ENCODE data around the gene UMPS.
"Not testable (repeated sequence)": the region's sequence is repeated elsewhere in the genome, so short reads cannot be mapped to it uniquely, and the experiment has no call there.

The UMPS gene

DNA sequence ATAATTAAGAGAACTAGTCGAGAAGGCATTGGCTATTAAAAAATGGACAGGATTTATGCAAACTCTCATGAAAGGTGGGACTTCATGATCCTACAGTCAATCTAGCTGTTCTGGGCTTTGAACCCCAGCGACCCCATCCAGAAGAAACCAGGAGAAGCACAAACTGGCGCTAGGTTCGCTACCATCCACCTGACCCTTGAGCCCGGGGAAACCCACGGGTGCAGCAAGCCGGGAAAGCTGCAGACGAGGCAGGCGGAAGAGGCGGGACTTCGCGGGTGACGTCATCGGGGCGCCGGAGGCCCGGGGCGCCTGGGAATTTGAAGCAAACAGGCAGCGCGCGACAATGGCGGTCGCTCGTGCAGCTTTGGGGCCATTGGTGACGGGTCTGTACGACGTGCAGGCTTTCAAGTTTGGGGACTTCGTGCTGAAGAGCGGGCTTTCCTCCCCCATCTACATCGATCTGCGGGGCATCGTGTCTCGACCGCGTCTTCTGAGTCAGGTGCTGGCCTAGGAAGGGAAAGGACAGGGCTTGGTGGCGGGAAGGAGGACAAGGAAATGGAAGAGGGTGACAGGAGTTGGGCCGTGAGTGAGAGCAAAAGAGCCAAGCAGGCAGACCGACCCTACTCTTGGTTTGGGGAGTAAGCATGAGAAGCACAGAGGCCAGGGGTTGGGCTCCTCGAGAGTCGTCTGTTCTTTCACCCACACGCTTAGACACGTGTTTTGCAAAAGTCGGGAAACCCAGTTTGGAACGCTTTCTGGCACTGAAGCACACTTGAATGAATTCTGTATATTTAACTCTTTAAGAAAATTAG, at the start of gene UMPS:
UMPS (plus strand) TSS at position 324 of the 812 bp plus-strand sequence; CDS start at position 344, 20 bp downstream.
- peak; percentile 73 for DNase-seq

- no peak for DNase-seq
Measured at GRCh38 chr3:124680521-124680920, 49.7 kb upstream of the UMPS start.

DNA sequence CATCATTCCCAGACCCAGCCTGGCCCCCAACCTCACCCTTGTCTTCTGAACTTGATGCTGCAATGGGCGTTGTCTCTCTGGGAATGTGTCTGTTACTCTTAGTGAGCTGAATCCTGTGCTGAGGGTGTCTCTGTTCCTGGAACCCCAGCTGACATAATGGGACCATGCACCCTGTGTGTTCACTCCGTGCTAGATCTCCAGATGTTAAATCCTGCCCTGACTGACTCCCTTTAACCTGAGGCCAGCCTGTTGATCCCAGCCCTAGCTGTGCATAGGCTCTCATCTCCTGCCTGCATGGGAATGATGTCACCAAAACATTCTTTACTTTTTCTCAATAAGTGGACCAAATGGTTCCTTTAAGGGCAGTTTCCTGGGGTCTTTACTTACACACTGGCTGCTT, 48.0 kb upstream of the UMPS start:
- no peak for DNase-seq

- DNase-seq: no peak
Measured at GRCh38 chr3:124684459-124684858, 45.8 kb upstream of the UMPS start.

DNA sequence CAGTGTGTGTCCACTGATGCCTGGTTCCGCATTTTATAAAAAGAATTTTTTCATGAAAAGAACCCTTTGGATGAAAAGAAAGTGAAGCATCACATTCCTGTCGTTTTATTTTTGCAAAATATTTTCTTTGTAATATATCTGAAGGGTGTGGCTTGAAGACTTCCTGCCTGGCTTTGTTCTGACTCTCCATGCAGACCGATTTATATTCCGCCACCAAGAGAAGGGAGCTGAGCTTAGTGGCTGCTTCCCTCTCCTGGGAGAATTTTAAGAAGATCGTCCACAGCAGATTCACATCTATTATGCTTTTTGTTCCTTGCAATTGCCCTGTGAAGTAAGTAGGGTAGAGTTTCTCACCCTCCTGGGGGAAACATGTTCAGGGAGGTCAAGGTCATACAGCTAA, 45.2 kb upstream of the UMPS start:
- no peak for DNase-seq

- DNase-seq: no peak
Measured at GRCh38 chr3:124685481-124685880, 44.8 kb upstream of the UMPS start.

DNA sequence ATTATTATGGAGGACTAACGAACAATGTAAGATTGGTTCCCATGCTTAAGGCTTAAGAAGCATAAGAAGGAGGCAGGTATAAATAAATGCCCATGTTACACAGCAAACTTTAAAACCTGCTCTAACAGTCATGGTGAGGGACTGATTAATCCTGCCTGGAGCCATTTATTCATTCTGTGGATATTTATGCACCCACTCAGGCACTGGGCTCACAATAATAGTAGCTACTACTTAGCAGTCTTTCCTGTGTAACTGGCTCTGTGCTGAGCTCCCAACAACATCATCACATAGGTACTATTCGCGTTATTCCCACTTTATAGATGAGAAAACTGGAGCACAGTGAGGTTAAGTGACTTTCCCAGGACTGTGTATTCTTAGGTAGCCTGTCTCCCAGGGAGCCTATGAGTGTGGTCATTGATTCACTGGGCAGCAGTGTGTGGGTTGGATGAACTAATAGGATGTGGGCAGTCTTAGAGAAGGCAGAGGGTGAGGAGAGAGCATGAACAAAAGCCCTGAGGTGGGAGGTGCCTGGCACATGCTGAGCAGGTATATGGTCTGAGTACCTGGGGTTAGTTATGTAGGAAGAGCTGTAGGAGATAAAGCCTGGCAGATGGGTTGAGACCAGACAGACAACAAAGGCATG, 44.1 kb upstream of the UMPS start:
- peak; percentile 34 for DNase-seq

- peak; percentile 69 for DNase-seq
Measured at GRCh38 chr3:124688581-124689454, 41.4 kb upstream of the UMPS start.

DNA sequence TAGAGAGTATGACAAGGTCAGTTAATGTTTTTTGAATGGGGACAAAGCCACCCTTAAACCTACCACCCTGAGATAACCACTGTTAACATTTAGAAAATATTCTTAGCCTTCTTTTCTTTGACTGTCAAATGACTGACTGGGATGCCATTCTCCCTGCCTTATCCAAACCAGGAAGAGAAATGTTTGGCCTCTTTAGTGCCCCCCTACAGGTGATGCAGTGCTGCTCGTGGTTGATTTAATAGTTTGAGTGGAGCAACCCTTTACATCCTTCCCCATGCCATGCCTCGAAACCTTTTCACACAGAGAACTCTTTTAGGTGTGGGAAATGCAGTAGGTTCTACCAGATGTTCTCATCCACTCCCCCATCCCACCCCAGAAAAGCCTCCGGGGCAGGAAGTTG, 38.7 kb upstream of the UMPS start:
- DNase-seq: no peak

GRCh38 chr3:124694486-124694885, 35.8 kb upstream of the UMPS start:
- no peak for DNase-seq

- no peak for DNase-seq
Measured at GRCh38 chr3:124695369-124695768, 34.9 kb upstream of the UMPS start.

DNA sequence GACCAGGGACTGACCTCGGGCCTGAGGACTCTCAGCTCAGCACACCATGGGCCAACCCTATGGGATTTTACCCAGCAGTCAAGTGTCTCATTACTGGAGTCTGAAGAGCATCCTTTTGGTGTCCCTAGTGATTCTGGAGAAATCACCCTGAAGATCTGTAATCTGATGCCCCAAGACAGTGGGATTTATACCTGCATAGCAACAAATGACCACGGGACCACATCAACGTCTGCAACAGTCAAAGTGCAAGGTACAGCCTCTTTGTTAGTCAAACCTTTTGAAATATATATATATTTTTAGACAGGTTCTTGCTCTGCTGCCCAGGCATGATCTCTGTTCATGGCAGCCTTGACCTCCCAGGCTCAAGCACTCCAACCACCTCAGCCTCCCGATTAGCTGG, 34.2 kb upstream of the UMPS start:
- no peak for DNase-seq

GRCh38 chr3:124697302-124697701, 33.0 kb upstream of the UMPS start:
- no peak for DNase-seq

DNA sequence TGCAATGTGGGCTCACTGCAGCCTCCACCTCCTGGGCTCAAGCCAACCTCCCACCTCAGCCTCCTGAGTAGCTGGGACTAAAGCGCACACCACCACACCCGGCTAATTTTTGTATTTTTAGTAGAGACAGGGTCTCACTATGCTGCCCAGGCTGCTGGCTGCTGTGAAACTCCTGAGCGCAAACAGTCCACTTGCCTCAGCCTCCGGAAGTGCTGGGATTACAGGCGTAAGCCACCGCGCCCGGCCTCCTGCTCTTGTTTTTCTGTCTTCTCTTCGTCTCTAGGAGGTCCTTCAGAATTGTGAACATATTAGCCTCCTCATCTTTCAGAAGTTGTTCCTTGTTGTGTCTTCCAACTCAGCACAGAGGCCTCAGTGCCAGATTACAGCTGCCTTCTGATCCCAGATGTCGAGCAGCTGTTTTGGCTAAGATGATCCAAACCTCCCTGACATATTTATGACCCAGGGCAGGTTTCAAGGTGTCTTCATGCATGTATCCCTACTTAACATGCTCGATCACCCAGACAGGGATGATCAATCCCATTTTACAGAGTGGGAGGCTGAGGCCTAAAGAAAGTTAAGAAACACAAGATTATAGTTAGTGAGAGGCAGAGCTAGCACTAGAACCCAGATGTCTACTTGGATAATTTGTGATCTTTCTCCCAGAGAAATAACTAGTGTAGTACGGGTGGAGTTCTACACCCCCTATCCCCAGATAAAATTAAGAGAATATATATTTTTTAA, 32.1 kb upstream of the UMPS start:
- no peak for DNase-seq

DNA sequence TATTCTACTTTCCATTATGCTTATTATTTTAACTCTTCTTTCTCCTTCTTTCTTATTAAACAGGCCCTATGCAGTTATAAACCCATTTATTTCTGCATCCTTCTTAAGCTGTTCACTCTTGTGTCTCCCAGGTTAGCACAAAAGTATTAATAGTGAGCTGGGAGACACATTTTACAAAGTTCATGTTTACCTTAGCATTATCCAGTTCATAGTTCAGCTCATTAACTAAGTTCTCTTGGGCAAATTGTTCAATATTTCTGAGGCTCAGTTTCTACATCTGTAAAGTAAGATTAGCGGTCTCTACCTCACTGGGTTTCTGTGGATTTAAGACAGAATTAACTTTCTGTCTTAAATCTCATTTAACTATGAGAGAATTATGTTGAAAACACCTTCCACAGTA, 31.2 kb upstream of the UMPS start:
- no peak for DNase-seq

DNA sequence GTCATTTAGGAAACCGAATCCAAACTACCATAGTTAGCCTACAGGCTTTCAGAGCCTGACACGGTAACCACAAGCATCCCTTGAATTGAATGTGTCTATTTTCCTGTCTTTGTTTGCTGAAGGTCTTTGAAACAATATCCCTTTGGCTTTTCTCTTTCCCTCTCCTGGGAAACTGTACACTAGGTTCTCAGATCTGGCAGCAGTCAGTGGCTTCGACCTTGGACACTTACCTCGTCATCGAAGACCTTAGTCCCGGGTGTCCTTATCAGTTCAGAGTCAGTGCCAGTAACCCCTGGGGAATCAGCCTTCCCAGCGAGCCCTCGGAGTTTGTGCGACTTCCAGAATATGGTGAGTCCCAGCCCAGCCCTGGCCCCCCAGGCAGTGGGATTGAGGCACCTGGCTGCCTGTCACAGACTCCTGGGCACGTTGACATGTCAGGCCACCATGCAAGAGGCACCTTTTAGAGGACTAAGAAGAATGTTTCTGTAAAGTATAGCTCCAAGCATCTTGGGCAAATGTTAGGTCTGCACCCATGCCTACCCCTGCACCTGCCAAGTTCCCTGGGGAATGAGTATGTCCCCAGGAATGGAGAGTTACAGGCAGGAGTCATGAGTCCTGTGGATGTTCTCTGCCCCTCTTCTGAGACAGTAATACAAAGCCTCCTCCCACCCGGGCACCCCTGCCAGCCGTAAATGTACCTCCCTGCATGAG, 30.4 kb upstream of the UMPS start:
- DNase-seq: no peak

DNA sequence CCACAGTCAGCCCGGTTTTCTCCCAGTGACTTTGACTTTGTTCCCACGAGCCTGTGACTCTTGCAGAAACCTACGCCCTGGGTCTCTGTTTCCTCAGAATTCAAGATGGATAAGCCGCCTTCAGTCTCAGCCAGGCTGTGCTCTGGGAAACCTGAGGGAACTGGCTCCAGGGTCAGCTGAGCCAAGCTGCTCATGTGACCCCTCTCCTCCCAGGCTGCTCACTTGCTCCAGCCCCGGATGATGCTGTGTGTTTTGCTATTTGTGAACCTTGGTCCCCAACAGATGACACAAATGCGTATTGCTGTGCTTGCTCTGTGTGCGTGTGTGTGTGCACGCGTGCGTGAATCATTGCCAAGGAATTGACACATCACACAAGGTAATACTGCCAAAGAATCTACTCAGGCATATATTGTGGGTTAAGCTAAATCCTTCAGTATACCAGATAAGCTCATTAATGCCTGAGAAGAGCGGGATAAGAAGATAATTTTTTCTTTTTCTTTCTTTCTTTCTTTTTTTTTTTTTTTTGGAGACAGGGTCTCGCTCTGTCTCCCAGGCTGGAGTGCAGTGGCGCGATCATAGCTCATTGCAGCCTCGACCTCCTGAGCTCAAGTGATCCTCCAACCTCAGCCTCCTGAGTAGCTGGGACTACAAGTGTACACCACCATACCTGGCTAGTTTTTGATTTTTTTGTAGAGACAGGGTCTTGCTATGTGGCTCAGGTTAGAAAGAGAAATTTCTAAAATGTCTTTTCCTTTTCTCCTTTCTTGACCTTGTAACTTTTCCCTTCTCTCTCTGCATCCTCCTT, 29.2 kb upstream of the UMPS start:
- peak; percentile 37 for DNase-seq

DNA sequence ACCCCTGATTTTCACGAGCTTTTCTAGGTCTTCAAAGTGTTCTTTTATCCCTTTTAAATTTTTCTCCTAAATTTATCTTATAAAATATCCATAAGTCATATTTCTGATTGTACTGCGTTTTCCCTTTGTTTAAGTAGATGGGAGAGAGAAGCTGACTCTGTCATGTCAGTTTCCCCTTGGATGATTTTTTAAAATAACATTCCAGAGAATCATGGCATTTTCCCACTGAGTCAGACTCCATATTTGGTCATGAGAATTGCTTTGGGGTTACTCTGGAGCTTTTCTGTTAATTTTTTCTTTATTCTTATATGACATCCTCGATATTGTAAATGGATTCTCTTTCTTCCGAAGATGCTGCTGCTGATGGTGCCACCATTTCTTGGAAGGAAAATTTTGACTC, 28.6 kb upstream of the UMPS start:
- DNase-seq: peak; percentile 88

- DNase-seq: no peak
Measured at GRCh38 chr3:124702950-124703349, 27.3 kb upstream of the UMPS start.

- DNase-seq: no peak
Measured at GRCh38 chr3:124705552-124705951, 24.7 kb upstream of the UMPS start.

GRCh38 chr3:124707223-124707622, 23.0 kb upstream of the UMPS start:
- not testable (repeated sequence) for DNase-seq
